Mesothelial cell of epicardium (in vitro differentiated cells): Measurements from ENCODE around the gene SRC. TPM values are rescaled to one million over a fixed set of nuclear protein-coding genes. Genes with fewer than 3 reads are reported as not detected.

ENCODE experiments used
- DNase-seq, 2 experiments: peaks; one replicate each; pipeline ENCODE4 v3.0.0; 2021; ENCODE audit warnings: low spot score in 2 of 2; ENCODE audit not compliant: unreplicated experiment in 2 of 2
- H3K27ac Mint-ChIP-seq: 2 replicates; pipeline ENCODE4 v1.8.0; 2021; ENCODE audit warnings: mixed read lengths
- H3K27me3 Mint-ChIP-seq: 2 replicates; pipeline ENCODE4 v1.8.0; 2021; ENCODE audit warnings: low read depth, mixed read lengths
- H3K36me3 Mint-ChIP-seq: 2 replicates; pipeline ENCODE4 v1.8.0; 2021; ENCODE audit warnings: mixed read lengths
- H3K4me1 Mint-ChIP-seq: 2 replicates; pipeline ENCODE4 v1.8.0; 2021; ENCODE audit warnings: mixed read lengths
- H3K4me3 Mint-ChIP-seq: 2 replicates; pipeline ENCODE4 v1.8.0; 2021; ENCODE audit warnings: mild to moderate bottlenecking, moderate library complexity, mixed read lengths
- H3K9me3 Mint-ChIP-seq: 2 replicates; pipeline ENCODE4 v1.8.0; 2021; ENCODE audit warnings: mixed read lengths
- CTCF ChIP-seq: fragments of 200-600 bp; sonication (generic); IDR thresholded peaks from one replicate; pipeline ENCODE4 v1.5.0; 2021; ENCODE audit warnings: antibody characterized with exemption; ENCODE audit not compliant: unreplicated experiment
- total RNA-seq: library from RNA; stranded (reverse); gene quantifications from 3 replicates; pipeline ENCODE4 v1.2.1, GENCODE V29; 2021

Gene SRC
- total RNA-seq, 1 donor from 2014 or later: 85.2 TPM

- Mint-ChIP-seq H3K36me3 (no peaks in the 10 kb centered on the region), H3K4me1 (peaks cover 28% of the 10 kb centered on the region), H3K27ac (no peak overlapping the region), H3K27me3 (no peaks in the 10 kb centered on the region), H3K4me3 (no peak overlapping the region), H3K9me3 (no peaks in the 10 kb centered on the region)
- no peak for TF ChIP-seq CTCF
- no peak for DNase-seq
These were observed 4.9 kb upstream of the SRC start for GRCh38 chr20:37340998-37341397.

DNA sequence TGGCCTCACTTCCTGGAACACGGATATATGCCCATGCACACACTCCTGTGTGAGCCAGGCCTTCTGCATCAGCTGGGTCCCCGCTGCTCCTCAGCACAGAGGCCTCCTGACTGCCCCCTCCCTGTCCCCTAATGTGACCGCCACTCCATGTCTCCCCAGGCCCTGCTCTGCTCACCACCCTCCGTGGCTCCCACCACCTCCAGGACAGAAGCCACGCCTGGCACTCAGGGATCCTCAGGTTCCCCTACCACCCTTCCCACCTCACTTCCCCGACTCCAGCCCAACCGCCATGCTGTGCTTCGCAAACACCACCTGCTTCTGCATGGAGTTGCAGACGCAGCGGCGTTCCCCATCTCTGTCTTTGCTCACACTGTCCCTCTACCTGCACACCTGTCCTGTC lies 4.3 kb upstream of the SRC start:
- Mint-ChIP-seq H3K27ac (no peak overlapping the region), H3K4me1 (peaks cover 24% of the 10 kb centered on the region)

DNA sequence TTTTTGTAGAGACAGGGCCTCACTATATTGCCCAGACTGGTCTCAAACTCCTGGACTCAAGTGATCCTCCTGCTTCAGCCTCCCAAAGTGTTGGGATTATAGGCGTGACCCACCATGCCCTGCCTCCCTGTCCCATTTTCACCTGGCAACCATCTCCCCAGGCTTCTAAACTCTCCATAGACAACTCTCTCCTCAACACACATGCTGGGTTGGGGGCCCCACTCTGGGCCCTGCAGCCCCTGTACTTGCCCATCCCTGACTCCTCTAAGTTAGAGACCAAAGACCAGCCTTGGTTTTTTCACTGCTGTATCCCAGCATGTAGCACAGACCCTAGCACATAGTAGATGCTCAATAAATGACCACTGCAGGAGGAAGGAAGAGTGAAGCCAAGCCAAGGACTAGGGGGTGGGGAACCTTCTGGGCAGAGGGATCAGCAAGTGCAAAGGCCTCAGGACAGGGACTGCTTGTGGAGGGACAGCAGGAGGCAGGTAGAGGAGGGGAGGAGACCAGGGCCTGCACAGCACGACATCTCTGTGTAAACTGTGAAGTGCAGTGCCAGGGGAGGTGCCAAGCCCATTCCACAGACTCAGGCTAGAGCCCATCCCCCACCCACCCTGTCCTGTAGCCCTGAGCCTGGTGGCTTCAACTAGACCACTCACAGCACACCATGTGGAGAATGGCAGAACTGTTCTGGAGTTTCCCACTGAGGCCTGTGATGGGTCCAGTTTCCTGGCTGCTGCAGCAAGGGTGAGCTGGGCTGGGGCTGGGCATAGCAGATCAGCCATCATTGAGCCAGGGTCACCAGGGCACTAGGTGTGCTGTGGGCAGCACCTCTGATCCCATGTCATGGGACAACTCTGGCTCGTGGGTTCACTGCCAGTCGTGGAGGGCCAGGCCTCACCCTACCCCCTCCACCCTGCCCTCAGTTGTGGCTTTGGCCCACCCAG lies 3.4 kb upstream of the SRC start:
- TF ChIP-seq CTCF: no peak
- Mint-ChIP-seq H3K9me3 (no peaks in the 10 kb centered on the region), H3K27me3 (no peaks in the 10 kb centered on the region), H3K4me3 (no peak overlapping the region), H3K36me3 (no peaks in the 10 kb centered on the region), H3K27ac (no peak overlapping the region), H3K4me1 (peaks cover 20% of the 10 kb centered on the region)
- DNase-seq: no peak

More for the DNA sequence above, 4.3 kb upstream of the SRC start:
- Mint-ChIP-seq H3K9me3 (no peaks in the 10 kb centered on the region), H3K4me3 (no peak overlapping the region), H3K36me3 (no peaks in the 10 kb centered on the region), H3K27me3 (no peaks in the 10 kb centered on the region)
- no peak for TF ChIP-seq CTCF
- DNase-seq: no peak

GRCh38 chr20:37343212-37343993 lies 2.5 kb upstream of the SRC start:
- Mint-ChIP-seq H3K4me1 (peaks cover 26% of the 10 kb centered on the region), H3K4me3 (no peak overlapping the region), H3K36me3 (no peaks in the 10 kb centered on the region), H3K9me3 (no peaks in the 10 kb centered on the region), H3K27me3 (no peaks in the 10 kb centered on the region), H3K27ac (peak overlapping the region; percentile 43)
- DNase-seq: no peak
- no peak for TF ChIP-seq CTCF

GRCh38 chr20:37343994-37344355 lies 2.0 kb upstream of the SRC start:
- Mint-ChIP-seq H3K27me3 (no peaks in the 10 kb centered on the region), H3K27ac (peak overlapping the region; percentile 77), H3K4me1 (peaks cover 26% of the 10 kb centered on the region), H3K36me3 (peaks cover 1% of the 10 kb centered on the region), H3K4me3 (peak overlapping the region; percentile 67), H3K9me3 (no peaks in the 10 kb centered on the region)
- DNase-seq: no peak
- no peak for TF ChIP-seq CTCF
